ENCODE data around the gene SLC5A3. TPM values are rescaled to one million over a fixed set of nuclear protein-coding genes. Genes with fewer than 3 reads are reported as not detected.

The SLC5A3 gene
- total and polyA plus RNA-seq, 2 of the 8 experiments (the other 6 are each of a cell fraction or from before 2014, with no cell fraction given) = 4.0 to 19.4 TPM

DNA sequence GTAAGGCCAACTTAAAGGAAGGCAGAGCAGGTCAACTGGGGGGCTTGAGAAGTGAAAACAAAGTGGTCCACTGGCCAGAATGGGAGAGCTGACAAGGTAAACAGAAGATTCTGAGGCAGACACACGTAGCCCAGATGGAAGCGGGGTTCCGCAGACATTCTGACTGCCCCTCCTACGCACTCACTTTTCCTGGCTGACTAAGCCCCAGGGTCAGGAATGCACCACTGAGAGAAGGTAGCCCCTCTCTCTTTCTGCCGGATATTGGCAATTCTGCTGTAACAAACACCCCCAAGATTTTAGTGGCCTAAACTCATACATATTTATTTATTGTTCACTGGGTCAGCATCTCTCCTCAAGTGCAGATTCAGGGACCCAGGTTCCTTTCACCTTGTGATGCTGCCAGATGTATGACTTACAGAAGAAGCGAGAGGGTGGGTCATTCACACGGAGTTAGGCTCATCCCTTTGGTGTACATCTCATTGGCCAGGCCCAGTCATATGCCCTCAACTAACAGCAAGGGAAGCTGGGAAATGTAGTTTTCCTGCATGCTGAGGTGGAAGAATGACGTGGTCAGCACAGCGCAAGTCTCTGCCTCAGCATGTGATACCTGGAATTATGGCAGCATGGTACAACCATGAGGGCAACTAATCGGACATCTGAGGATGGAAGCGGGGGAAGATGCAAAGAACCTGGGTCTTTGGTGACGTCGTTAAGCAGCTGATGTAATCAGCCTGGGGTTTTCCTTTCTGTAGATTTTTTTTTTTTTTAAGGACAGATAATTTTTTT, 43.4 kb upstream of the SLC5A3 start (continued):
- TF ChIP-seq, protein P1, sequence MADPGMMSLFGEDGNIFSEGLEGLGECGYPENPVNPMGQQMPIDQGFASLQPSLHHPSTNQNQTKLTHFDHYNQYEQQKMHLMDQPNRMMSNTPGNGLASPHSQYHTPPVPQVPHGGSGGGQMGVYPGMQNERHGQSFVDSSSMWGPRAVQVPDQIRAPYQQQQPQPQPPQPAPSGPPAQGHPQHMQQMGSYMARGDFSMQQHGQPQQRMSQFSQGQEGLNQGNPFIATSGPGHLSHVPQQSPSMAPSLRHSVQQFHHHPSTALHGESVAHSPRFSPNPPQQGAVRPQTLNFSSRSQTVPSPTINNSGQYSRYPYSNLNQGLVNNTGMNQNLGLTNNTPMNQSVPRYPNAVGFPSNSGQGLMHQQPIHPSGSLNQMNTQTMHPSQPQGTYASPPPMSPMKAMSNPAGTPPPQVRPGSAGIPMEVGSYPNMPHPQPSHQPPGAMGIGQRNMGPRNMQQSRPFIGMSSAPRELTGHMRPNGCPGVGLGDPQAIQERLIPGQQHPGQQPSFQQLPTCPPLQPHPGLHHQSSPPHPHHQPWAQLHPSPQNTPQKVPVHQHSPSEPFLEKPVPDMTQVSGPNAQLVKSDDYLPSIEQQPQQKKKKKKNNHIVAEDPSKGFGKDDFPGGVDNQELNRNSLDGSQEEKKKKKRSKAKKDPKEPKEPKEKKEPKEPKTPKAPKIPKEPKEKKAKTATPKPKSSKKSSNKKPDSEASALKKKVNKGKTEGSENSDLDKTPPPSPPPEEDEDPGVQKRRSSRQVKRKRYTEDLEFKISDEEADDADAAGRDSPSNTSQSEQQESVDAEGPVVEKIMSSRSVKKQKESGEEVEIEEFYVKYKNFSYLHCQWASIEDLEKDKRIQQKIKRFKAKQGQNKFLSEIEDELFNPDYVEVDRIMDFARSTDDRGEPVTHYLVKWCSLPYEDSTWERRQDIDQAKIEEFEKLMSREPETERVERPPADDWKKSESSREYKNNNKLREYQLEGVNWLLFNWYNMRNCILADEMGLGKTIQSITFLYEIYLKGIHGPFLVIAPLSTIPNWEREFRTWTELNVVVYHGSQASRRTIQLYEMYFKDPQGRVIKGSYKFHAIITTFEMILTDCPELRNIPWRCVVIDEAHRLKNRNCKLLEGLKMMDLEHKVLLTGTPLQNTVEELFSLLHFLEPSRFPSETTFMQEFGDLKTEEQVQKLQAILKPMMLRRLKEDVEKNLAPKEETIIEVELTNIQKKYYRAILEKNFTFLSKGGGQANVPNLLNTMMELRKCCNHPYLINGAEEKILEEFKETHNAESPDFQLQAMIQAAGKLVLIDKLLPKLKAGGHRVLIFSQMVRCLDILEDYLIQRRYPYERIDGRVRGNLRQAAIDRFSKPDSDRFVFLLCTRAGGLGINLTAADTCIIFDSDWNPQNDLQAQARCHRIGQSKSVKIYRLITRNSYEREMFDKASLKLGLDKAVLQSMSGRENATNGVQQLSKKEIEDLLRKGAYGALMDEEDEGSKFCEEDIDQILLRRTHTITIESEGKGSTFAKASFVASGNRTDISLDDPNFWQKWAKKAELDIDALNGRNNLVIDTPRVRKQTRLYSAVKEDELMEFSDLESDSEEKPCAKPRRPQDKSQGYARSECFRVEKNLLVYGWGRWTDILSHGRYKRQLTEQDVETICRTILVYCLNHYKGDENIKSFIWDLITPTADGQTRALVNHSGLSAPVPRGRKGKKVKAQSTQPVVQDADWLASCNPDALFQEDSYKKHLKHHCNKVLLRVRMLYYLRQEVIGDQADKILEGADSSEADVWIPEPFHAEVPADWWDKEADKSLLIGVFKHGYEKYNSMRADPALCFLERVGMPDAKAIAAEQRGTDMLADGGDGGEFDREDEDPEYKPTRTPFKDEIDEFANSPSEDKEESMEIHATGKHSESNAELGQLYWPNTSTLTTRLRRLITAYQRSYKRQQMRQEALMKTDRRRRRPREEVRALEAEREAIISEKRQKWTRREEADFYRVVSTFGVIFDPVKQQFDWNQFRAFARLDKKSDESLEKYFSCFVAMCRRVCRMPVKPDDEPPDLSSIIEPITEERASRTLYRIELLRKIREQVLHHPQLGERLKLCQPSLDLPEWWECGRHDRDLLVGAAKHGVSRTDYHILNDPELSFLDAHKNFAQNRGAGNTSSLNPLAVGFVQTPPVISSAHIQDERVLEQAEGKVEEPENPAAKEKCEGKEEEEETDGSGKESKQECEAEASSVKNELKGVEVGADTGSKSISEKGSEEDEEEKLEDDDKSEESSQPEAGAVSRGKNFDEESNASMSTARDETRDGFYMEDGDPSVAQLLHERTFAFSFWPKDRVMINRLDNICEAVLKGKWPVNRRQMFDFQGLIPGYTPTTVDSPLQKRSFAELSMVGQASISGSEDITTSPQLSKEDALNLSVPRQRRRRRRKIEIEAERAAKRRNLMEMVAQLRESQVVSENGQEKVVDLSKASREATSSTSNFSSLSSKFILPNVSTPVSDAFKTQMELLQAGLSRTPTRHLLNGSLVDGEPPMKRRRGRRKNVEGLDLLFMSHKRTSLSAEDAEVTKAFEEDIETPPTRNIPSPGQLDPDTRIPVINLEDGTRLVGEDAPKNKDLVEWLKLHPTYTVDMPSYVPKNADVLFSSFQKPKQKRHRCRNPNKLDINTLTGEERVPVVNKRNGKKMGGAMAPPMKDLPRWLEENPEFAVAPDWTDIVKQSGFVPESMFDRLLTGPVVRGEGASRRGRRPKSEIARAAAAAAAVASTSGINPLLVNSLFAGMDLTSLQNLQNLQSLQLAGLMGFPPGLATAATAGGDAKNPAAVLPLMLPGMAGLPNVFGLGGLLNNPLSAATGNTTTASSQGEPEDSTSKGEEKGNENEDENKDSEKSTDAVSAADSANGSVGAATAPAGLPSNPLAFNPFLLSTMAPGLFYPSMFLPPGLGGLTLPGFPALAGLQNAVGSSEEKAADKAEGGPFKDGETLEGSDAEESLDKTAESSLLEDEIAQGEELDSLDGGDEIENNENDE (IDR thresholded peaks at IDR 0.05; ENCODE audit: insufficient replicate concordance, low read length) = no peak
- TF ChIP-seq, protein P2, sequence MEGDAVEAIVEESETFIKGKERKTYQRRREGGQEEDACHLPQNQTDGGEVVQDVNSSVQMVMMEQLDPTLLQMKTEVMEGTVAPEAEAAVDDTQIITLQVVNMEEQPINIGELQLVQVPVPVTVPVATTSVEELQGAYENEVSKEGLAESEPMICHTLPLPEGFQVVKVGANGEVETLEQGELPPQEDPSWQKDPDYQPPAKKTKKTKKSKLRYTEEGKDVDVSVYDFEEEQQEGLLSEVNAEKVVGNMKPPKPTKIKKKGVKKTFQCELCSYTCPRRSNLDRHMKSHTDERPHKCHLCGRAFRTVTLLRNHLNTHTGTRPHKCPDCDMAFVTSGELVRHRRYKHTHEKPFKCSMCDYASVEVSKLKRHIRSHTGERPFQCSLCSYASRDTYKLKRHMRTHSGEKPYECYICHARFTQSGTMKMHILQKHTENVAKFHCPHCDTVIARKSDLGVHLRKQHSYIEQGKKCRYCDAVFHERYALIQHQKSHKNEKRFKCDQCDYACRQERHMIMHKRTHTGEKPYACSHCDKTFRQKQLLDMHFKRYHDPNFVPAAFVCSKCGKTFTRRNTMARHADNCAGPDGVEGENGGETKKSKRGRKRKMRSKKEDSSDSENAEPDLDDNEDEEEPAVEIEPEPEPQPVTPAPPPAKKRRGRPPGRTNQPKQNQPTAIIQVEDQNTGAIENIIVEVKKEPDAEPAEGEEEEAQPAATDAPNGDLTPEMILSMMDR (IDR thresholded peaks at IDR 0.05; ENCODE audit: control extremely low read depth in 1 of 3, insufficient read depth in 1 of 3, low read depth in 1 of 3, low read length in 3 of 3) = no peak
- TF ChIP-seq EP300 (IDR thresholded peaks at IDR 0.05; ENCODE audit: borderline replicate concordance in 1 of 2, low read depth in 2 of 2, low read length in 2 of 2) (no peak), EZH2 (IDR thresholded peaks at IDR 0.05; ENCODE audit: low read depth, low read length, severe bottlenecking) (no peak), GABPA (IDR thresholded peaks at IDR 0.05; ENCODE audit: borderline replicate concordance, insufficient read depth, low read length) (no peak)
